Activated CD8-positive, alpha-beta memory T cell treated with anti-CD3 and anti-CD28 coated beads, Interleukin-2, amount 50 U/mL, for 1 hour (primary cell): ENCODE results near the gene CHURC1.
"Not testable (repeated sequence)": the region's sequence is repeated elsewhere in the genome, so short reads cannot be mapped to it uniquely, and the experiment has no call there.

Source experiments
- DNase-seq: peaks from one replicate; pipeline ENCODE4 v3.0.0-alpha.2; 2020; ENCODE audit errors: extremely low read depth

The CHURC1 gene

DNA sequence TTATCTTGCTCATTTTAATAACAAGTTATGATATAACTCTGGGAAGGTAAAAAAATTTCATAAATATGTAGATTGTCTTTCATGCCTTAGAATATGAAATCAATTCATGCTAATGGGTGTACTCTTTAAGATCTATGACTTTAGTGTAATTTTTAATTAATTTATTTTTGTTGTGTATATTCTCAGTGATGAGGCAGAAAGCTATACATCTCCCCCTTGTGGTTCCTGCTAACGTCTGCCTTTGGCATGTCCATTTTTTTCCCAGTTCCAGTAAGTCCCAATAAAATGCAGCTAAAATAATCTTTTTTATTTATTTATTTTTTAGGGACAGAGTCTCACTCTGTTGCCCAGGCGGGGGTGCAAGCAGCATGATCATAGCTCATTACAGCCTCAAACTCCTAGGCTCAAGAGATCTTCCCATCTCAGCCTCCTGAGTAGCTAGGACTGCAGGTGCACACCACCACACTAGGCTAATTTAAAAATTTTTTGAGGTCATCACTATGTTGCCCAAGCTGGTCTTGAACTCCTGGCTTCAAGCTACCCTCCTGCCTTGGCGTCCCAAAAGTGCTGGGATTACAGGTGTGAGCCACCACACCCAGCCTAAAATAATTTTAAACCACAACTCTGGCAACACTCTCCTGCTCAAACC lies 3.3 kb upstream of the CHURC1 start:
- DNase-seq = no peak

GRCh38 chr14:64912261-64912660 lies 2.0 kb upstream of the CHURC1 start:
- DNase-seq = no peak

- DNase-seq = not testable (repeated sequence)
Observed at GRCh38 chr14:64913477-64913876, 778 bp upstream of the CHURC1 start.

DNA sequence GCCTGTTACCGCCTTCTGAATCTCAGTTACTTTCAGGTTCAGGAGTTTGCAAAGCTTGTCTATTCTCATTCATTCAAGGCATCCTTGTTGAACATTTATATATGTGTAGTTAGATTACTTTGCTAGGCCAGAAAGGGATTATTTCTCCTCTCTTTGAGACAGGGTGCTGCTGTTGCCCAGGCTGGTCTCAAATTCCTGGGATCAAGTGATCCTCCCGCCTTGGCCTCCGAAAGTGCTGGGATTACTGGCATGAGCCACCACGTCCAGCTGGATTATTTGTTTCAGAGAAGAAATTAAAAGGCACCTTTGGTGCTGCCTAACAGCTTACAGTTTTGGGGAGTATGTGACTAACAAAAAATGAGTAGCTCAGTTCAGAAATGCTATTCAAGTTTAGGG lies 772 bp downstream of the CHURC1 start:
- no peak for DNase-seq

DNA sequence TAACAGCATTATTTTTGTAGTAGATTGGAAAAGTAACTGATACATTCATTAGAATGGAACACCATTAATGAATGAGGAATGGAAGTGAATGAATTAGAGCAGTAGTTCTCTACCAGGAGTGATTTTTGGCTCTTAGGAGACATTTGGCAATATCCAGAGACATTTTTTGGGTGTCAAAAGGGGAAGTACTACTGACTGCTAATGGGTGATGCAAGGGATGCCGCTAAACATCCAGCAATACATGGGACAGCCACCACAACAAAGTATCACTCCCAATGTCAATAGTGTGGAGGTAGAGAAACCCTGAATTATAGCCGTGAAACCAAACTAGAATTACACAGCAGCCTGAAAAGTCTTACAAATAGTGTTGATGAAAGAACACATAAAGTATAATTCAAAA lies 1.5 kb downstream of the CHURC1 start:
- no peak for DNase-seq

- no peak for DNase-seq
Observed at GRCh38 chr14:64918216-64918615, 4.0 kb downstream of the CHURC1 start.

- no peak for DNase-seq
Observed at GRCh38 chr14:64919215-64919614, 5.0 kb downstream of the CHURC1 start.

- DNase-seq = no peak
Observed at GRCh38 chr14:64919618-64920017, 5.4 kb downstream of the CHURC1 start.

DNA sequence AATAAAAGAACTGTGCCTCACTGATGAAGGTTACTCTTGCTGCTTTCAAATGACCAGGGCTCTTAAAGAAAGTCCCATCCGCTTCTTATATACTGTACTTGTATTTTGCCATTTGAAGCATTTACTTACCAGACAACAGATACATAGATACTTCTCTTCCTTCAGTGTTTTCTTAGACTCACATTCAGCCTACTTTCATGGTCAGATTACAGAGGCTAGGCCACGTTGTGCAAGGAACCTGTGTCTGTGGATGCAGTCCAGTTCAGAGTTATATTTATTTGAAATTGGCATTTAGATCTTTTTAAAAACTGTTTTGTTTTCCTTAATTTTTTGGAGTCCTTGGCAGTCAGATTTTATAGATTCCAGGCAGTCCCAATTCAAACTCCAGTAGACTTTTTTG lies 6.2 kb downstream of the CHURC1 start:
- no peak for DNase-seq

DNA sequence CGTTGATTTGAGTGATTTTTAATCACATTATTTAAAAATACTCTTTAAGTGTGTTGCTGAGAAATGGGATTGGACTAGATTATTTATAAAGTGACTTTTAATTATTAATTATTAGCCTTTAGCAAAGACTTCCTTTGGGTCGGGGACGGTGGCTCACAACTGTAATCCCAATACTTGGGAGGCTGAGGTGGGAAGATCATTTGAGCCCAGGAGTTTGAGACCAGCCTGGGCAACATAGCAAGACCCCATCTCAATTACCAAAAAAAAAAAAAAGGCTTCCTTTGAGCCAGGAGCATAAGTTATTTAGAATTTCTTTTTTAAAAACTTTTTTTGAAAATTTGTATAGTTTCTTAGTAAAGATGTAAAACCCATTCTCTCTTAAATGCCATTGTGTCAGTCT lies 8.8 kb downstream of the CHURC1 start:
- no peak for DNase-seq

- no peak for DNase-seq
Observed at GRCh38 chr14:64926398-64926995, 12.2 kb downstream of the CHURC1 start.

DNA sequence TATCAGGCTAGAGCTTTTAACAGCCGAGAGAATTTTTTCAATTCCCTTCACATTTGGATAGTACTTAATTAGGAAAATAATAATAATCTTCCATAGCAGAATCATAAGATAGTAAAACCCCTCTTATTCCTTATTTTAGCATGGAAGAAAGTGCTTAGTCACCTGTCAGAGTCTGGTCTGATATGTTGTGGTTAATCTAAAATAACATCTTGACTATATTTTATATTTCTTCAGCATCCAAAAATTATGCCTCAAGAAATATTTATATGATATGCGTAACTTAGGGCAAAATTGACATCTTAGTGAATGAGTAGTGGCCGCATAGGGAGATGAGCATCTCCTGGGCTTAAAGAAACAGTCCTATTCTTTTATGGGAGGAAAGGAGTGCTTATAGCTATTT lies 12.8 kb downstream of the CHURC1 start:
- DNase-seq = no peak

DNA sequence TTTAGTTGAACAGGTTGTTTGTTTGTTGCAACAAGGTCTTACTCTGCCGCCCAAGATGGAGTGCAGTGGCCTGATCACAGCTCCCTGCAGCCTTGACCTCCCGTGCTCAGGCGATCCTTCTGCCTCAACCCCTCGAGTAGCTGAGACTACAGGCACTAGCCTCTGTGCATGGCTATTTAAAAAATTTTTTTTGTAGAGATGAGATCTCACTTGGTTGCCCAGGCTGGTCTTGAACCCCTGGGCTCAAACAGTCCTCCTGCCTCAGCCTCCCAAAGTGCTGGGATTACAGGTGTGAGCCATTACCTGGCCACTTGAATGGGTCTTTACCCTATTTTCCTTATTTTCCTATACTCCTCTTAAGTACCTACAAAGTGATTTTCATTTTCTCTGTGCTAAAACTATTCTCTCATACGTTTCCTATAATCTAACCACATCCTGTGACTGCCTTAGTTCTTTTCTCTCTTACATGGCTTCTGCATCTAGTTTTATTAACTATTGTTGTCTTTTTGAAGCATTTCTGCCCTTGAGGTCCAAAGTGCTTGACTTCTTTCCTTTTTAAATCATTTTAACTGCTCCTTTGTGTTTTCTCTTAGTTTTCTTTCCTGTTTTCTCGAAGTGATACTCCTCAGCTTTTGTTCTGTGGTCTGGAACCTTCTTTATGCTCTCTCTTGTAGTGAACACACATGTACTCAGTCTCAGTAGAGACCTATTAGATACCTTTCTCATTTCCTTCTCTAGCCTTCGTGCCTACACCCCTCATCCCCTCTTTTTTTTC lies 14.2 kb downstream of the CHURC1 start:
- DNase-seq = no peak

DNA sequence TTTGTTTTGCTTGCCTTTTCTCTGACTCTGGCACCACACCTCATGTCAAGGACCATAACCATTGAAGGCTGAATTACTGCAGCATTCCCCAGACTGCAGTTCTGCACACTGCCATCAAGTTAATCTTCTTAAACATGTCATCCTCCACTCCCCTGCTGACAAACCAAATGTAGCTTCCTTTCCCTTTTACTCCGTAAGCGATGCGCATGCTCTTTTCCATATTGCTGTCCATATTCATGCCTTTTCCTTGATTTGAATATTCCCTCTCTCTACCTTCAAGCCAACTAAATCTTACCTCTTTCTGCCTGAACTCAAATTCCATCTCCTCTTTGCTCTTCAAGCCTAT lies 14.7 kb downstream of the CHURC1 start:
- no peak for DNase-seq

DNA sequence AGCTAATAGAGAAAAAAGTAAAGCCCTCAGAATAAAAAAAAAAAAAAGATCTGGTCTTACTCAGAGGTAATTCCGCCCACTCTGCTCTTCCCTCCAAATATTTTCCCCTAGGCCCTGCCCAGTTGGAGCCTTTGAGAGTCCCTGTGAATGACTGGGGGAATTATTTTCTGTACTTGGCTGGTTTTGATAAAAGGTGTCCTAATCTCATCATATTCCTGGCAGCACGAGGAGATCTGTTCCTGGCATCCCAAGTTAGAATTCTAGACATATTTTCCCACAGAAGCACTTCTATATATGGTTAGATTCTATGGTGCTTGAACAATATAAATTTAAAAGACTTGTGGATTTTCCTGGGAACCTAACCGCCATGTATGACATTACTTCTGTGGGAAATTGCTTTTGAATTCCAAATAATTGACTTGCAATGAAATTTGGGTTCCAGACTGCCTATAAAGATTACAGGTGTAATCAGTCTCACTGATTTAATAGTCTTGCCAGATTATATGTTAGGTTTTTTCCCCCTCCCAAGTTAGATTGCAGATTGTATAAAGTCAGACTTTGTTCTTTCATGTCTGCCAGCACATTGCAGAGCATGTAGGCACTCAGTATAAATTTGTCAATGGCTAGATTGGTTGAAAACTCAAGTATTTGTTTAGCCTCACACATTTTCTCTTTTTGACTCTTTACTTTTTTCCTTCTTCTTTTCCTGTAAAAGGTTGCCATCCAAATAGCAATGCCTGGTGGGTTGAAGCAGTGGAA lies 16.0 kb downstream of the CHURC1 start:
- no peak for DNase-seq

GRCh38 chr14:64931123-64931522 lies 16.9 kb downstream of the CHURC1 start:
- DNase-seq = no peak

DNA sequence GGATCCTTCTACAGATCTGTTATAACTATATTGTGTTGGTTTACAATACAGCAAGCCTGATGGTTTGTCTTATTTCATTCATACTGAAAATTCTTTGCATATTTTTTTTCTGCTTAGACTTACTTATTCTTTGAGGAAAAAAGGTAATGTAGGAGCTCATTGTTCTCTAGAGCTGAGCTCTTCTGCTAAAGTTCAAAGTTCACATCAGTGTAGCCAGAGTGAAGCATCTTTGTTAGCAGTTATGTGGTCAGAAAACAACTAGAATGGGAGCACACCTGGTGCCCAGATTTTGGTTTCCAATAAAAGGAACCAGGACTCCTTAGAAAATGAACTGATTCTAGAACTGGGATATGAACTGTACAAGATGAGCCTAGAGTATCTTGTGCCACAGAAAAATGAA lies 18.0 kb downstream of the CHURC1 start:
- no peak for DNase-seq

DNA sequence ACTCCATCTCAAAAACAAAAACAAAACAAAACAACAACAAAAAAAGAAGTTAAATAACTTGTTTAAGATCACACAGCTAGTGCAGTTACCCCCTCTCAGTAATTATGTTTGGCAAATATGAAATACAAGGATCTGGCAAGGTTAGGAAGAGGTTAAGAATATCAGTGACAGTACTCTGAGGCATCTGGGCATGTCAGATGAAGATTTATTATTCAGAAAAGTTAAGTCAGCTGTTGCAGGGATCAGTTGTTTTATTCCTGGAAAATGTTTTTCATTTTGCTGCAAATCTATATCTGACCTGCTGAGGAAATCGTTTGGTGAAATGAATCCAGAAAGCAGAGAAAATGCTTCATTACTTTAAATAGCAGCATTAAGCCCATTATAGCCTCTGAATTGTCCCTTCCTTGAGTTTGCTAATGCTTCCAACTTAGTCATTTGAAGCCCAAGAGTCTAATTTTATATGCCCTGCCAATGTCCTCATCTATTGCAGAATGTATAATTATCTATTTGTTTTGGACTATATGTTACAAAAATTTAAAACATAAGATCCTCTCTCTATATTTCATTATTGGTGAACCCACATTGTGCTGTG lies 20.2 kb downstream of the CHURC1 start:
- no peak for DNase-seq

DNA sequence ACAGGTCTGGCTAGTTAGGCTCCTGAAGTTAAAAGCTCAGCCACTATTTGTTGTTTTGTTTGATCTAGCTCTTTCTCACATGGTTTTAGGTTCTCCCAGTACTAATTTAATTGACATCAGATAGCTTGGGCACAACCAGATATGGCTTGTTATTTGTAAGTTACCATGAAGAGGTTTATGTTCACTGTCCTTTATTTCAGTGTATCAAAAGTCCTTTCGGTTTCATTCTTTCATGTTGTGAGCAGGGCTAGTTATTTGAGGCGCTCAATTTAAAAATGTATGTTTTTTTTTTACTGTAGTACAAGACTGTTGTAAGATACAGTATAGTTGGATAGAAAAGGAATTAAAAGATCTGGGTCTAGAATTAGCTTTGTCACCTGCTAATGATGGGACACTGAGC lies 21.3 kb downstream of the CHURC1 start:
- no peak for DNase-seq

DNA sequence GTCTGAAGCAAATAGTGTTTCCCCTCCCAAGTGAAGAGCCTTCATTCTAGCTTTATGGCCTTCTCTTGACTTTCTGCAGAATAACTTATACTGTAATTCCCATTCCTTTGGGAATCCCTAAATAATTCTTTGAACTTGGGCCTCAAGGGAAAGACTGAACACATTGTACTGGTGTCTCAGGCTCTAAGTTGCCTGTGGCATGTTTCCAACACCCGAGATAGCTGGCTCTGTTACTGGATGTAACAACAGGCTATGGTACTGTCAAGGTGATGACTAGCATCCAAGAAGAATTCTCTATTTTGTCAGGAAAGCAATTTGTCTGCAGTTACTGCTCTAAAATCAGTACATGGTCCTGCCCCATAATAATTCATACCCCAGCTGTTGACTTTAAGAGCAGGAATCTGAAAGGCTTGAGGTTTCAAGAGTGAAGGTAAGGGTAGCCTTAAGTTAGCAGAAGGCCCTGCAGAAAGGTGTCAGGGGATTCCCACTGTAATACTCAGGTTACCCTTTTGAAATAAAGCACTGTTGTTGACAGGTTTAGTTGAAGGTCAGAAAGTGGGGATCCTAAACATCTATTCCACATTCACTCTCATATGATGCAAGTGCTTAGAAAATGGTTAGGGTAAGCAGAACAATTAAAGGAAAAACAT lies 23.0 kb downstream of the CHURC1 start:
- no peak for DNase-seq

GRCh38 chr14:64937821-64938193 lies 23.6 kb downstream of the CHURC1 start:
- DNase-seq = no peak
